SK-N-SH (cell line): ENCODE data around the gene ANK2. TPM values are rescaled to one million over a fixed set of nuclear protein-coding genes. Genes with fewer than 3 reads are reported as not detected.

Experiments used
- CTCF ChIA-PET: fragments of 300-600, 350-600 bp; formaldehyde crosslinking; extraction: SDS; loops from one replicate; lab custom pipeline; 2021; lab: Yijun Ruan, JAX
- POLR2A ChIA-PET: fragments of 350-600 bp; sonication (Branson Sonifier 250); formaldehyde crosslinking; extraction: SDS; loops from one replicate; lab custom pipeline; 2020; ENCODE audit warnings: antibody characterized with exemption, inconsistent platforms; lab: Yijun Ruan, JAX
- DNase-seq: peaks from one replicate; pipeline ENCODE4 v3.0.0; 2012
- H2AFZ ChIP-seq: fragments of 200-600 bp; sonication (generic); 2 replicates; pipeline ENCODE4 v1.8.1; 2016; ENCODE audit warnings: antibody characterized with exemption, mild to moderate bottlenecking, low read depth
- H3F3A ChIP-seq: fragments of 200-600 bp; sonication (generic); replicated peaks from 2 replicates; pipeline ENCODE3; 2016; ENCODE audit warnings: antibody characterized with exemption, mild to moderate bottlenecking; ENCODE audit not compliant: insufficient read depth
- H3K27ac ChIP-seq, 2 experiments: fragments of 200-500 bp in 1 of 2; fragments of 200-600 bp in 1 of 2; sonication (Bioruptor generic) in 1 of 2; sonication (generic), shearing (Covaris generic) in 1 of 2; 2 replicates each; pipeline versions ENCODE4 v1.5.1 to v1.6.1; 2014 to 2016; ENCODE audit warnings: low read depth in 2 of 2, inconsistent platforms in 1 of 2, low read length in 1 of 2, mild to moderate bottlenecking in 1 of 2, mixed read lengths in 1 of 2
- H3K27me3 ChIP-seq: fragments of 200-600 bp; sonication (generic), shearing (Covaris generic); 2 replicates; pipeline ENCODE4 v1.6.1; 2016; ENCODE audit warnings: mixed run types; ENCODE audit not compliant: insufficient read depth
- H3K36me3 ChIP-seq, 2 experiments: fragments of 200-500 bp in 1 of 2; fragments of 200-600 bp in 1 of 2; sonication (Bioruptor generic) in 1 of 2; sonication (generic) in 1 of 2; replicated peaks in 1 of 2; 2 replicates each; pipeline versions ENCODE3 to v1.5.1; 2014 to 2016; ENCODE audit warnings: low read length in 1 of 2, mild to moderate bottlenecking in 1 of 2; ENCODE audit not compliant: insufficient read depth in 2 of 2, control insufficient read depth in 1 of 2
- H3K4me1 ChIP-seq, 2 experiments: fragments of 200-500 bp in 1 of 2; fragments of 200-600 bp in 1 of 2; sonication (Bioruptor generic) in 1 of 2; sonication (generic), shearing (Covaris generic) in 1 of 2; 2 replicates each; pipeline versions ENCODE4 v1.5.1 to v1.6.1; 2014 to 2016; ENCODE audit warnings: low read depth in 1 of 2, low read length in 1 of 2, mixed run types in 1 of 2; ENCODE audit not compliant: insufficient read depth in 2 of 2, control insufficient read depth in 1 of 2
- H3K4me2 ChIP-seq: fragments of 200-600 bp; sonication (generic), shearing (Covaris generic); 2 replicates; pipeline ENCODE4 v1.6.1; 2017; ENCODE audit warnings: mixed run types
- H3K4me3 ChIP-seq, 2 experiments: fragments of 200-500 bp in 1 of 2; fragments of 200-600 bp in 1 of 2; sonication (Bioruptor generic) in 1 of 2; sonication (generic), shearing (Covaris generic) in 1 of 2; 2 replicates each; pipeline versions ENCODE4 v1.5.1 to v1.8.1; 2014 to 2016; ENCODE audit warnings: low read depth in 2 of 2, inconsistent platforms in 1 of 2, low read length in 1 of 2, mild to moderate bottlenecking in 1 of 2, mixed read lengths in 1 of 2, moderate library complexity in 1 of 2
- H3K79me2 ChIP-seq: fragments of 200-600 bp; sonication (generic); 2 replicates; pipeline ENCODE4 v1.8.1; 2017; ENCODE audit warnings: mild to moderate bottlenecking; ENCODE audit not compliant: insufficient read depth
- H3K9ac ChIP-seq: fragments of 200-600 bp; sonication (generic); 2 replicates; pipeline ENCODE4 v1.6.1; 2017; ENCODE audit warnings: mixed run types
- H3K9me2 ChIP-seq: fragments of 200-600 bp; sonication (generic); 2 replicates; pipeline ENCODE4 v1.6.1; 2017; ENCODE audit warnings: mixed run types
- H3K9me3 ChIP-seq: fragments of 200-600 bp; sonication (generic); 2 replicates; pipeline ENCODE4 v1.6.1; 2017; ENCODE audit warnings: mixed run types, mild to moderate bottlenecking, moderate library complexity
- H4K20me1 ChIP-seq: fragments of 200-600 bp; sonication (generic); 2 replicates; pipeline ENCODE4 v1.6.1; 2017; ENCODE audit warnings: mild to moderate bottlenecking, mixed run types; ENCODE audit not compliant: insufficient read depth
- EP300 ChIP-seq, 2 experiments: IDR thresholded peaks; 2 replicates each; pipeline versions ENCODE4 v1.4.0 to v1.6.1; 2012; ENCODE audit warnings: borderline replicate concordance in 1 of 2, low read depth in 1 of 2, low read length in 1 of 2
- EZH2phosphoT487 ChIP-seq: fragments of 200-600 bp; sonication (generic); IDR thresholded peaks from 2 replicates; pipeline ENCODE4 v1.6.1; 2017; ENCODE audit warnings: low read depth, mixed run types, mild to moderate bottlenecking, antibody characterized with exemption, moderate library complexity, borderline replicate concordance
- GABPA ChIP-seq: IDR thresholded peaks from 2 replicates; pipeline ENCODE4 v1.4.0; 2012; ENCODE audit warnings: low read depth, mild to moderate bottlenecking
- GATA2 ChIP-seq: sonication (generic); formaldehyde crosslinking; IDR thresholded peaks from 2 replicates; pipeline ENCODE4 v1.5.0; 2020; ENCODE audit warnings: mild to moderate bottlenecking, missing genetic modification reagents
- MXI1 ChIP-seq: IDR thresholded peaks from 2 replicates; pipeline ENCODE4 v1.6.1; 2012; ENCODE audit warnings: mild to moderate bottlenecking, low read depth, low read length, improper control_type of control experiment
- NRF1 ChIP-seq: IDR thresholded peaks from 2 replicates; pipeline ENCODE4 v1.6.1; 2012; ENCODE audit warnings: low read depth, mild to moderate bottlenecking, low read length
- POLR2AphosphoS5 ChIP-seq: IDR thresholded peaks from 2 replicates; pipeline ENCODE4 v1.6.1; 2012; ENCODE audit warnings: low read depth, low read length
- RCOR1 ChIP-seq: fragments of 150-350 bp; IDR thresholded peaks from 2 replicates; pipeline ENCODE4 v1.6.1; 2017; ENCODE audit warnings: antibody characterized with exemption, low read length
- TAF1 ChIP-seq: IDR thresholded peaks from 2 replicates; pipeline ENCODE4 v1.6.1; 2012; ENCODE audit warnings: low read depth, mild to moderate bottlenecking, low read length, moderate library complexity, borderline replicate concordance
- YY1 ChIP-seq: IDR thresholded peaks from 2 replicates; pipeline ENCODE4 v1.4.0; 2012; ENCODE audit warnings: low read depth, mild to moderate bottlenecking
- WGBS: methylation state at CpG from one replicate; pipeline ENCODE4 v1.1.6; 2017; ENCODE audit warnings: low lambda C conversion rate; 5-methylcytosine and 5-hydroxymethylcytosine counted together
- polyA plus RNA-seq, 3 experiments: library from polyadenylated mRNA; depleted of rRNA; stranded (reverse); fragments of >200 nt; gene quantifications; 2 replicates each; pipeline ENCODE4 v1.2.3, GENCODE V29; 2012
- TF ChIP-seq, protein P1 (sequence below): IDR thresholded peaks from 2 replicates; pipeline ENCODE4 v1.4.0; 2012; ENCODE audit warnings: low read depth, borderline replicate concordance
- TF ChIP-seq, protein P2 (sequence below): IDR thresholded peaks from 2 replicates; pipeline ENCODE4 v1.4.0; 2012; ENCODE audit warnings: low read depth, borderline replicate concordance

The ANK2 gene
- polyA plus RNA-seq, 1 of the 3 experiments (the other 2 are of a cell fraction): 0.69 TPM

DNA sequence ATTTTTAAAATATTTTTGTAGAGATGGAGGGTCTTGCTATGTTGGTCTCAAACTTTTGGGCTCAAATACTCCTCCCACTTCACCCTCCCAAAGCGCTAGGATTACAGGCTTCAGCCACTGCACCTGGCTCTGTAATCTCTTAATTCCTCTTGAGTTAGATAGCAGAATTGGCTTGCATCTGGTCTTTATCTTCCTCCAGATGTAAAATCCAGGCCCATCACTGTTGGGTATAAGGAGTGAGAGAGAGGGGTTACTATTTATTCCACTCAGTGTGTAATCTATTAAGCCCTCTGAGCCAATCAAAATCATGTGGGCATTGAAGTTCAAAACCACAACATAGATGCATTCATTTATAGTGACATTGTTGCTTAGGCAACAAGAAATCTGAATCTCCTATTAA lies 33.9 kb downstream of the ANK2 start:
- Histone ChIP-seq H3K4me3 (no peak overlapping the region), H4K20me1 (no peaks in the 10 kb centered on the region), H2AFZ (no peak overlapping the region), H3K27ac (no peak overlapping the region; a peak in 1 of 4 replicates), H3K9me2 (no peaks in the 10 kb centered on the region), H3K79me2 (no peaks in the 10 kb centered on the region), H3K9me3 (no peaks in the 10 kb centered on the region), H3K36me3 (no peaks in the 10 kb centered on the region), H3K4me1 (peaks cover 0 to 19% of the 10 kb centered on the region in 2 experiments; a peak in 2 of 4 replicates), H3K4me2 (no peak overlapping the region), H3F3A (no peaks in the 10 kb centered on the region), H3K27me3 (no peaks in the 10 kb centered on the region), H3K9ac (no peak overlapping the region)
- POLR2A ChIA-PET: no interaction called here
- peak; percentile 8 for DNase-seq
- WGBS: 89% methylated on average over 1 of the region's 1 CpG
- peak; percentile 40; the same call in 1 of the 2 replicates for TF ChIP-seq GATA2 (CRISPR knock-in tag)
- TF ChIP-seq EP300 (IDR thresholded peaks at IDR 0.05; ENCODE audit: borderline replicate concordance in 1 of 2, low read depth in 1 of 2, low read length in 1 of 2): peak in 1 of 2 experiments; percentile 25; a peak in 1 of 4 replicates
- TF ChIP-seq NRF1: no peak
- CTCF ChIA-PET: interaction anchor here (2.1 kb wide), 1 partner anchor 145 kb away, joined by 5 read pairs; no protein-coding TSS in a partner anchor

DNA sequence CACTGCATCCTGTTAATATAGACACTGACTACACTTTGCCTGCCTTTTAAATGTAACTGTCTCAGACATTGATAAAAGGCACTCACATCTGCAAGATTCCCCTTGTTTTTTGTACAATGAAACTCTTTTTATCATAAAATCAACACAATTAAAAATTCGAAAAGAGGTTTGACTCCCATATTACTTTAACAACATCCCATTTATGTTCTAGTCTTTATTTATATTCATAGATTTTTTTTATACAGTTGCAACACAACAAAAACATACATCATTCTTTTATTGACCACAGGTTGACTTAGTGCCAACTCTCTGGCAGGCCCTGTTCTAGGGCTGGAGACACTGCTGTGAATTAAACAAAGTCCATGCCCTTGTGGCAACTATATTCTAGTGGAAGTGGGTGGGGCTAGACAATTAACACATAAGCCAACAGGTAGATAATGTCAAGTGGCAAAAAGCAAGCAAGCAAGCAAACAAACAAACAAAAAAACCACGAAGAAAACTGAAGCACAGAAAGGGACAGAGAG lies 36.8 kb downstream of the ANK2 start:
- TF ChIP-seq TAF1: no peak
- POLR2A ChIA-PET: no interaction called here
- no peaks in the 10 kb centered on the region for H3K9me3 ChIP-seq
- H3K4me3 ChIP-seq: no peak overlapping the region
- H3K9ac ChIP-seq: no peak overlapping the region
- H4K20me1 ChIP-seq: no peaks in the 10 kb centered on the region
- H3K36me3 ChIP-seq: no peaks in the 10 kb centered on the region
- H3K79me2 ChIP-seq: no peaks in the 10 kb centered on the region
- no peaks in the 10 kb centered on the region for H3K9me2 ChIP-seq
- no peak overlapping the region for H2AFZ ChIP-seq
- CTCF ChIA-PET: interaction anchor here (1.2 to 1.3 kb wide), 2 partner anchors 13 to 324 kb away, joined by 3 to 4 read pairs; no protein-coding TSS in a partner anchor
- H3K4me1 ChIP-seq: peaks cover 0 to 17% of the 10 kb centered on the region in 2 experiments; a peak in 2 of 4 replicates
- 26% methylated on average over 2 of the region's 2 CpGs for WGBS
- no peak overlapping the region for H3K4me2 ChIP-seq
- no peaks in the 10 kb centered on the region for H3F3A ChIP-seq
- no peak for DNase-seq
- H3K27me3 ChIP-seq: no peaks in the 10 kb centered on the region
- H3K27ac ChIP-seq: peak overlapping the region in 1 of 2 experiments; percentile 53; a peak in 2 of 4 replicates

DNA sequence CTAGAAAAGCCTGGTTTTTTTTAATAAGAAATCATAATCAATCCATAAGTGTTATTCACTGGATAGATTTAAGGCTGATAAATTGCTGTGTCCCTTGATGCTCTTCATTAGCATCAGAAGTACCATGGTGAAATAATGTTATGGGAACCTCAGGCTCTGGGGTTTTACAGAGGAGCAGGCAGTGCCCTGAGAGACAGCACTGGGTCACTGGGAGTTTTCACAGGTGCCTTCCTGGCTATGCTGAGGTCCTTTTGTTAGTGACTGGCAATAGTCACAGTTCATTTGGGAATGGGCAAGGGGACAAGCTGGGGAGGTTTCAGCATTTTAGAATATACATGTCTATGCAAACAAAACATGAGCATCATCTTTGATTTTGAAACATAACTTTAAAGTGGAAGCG lies 38.6 kb downstream of the ANK2 start:
- Histone ChIP-seq H3K4me2 (no peak overlapping the region), H3K79me2 (no peaks in the 10 kb centered on the region), H2AFZ (no peak overlapping the region), H3K27me3 (no peaks in the 10 kb centered on the region), H3K9ac (no peak overlapping the region), H3K27ac (no peak overlapping the region), H3K36me3 (no peaks in the 10 kb centered on the region)
- 83% methylated on average over 1 of the region's 1 CpG for WGBS
- ChIA-PET POLR2A (no interaction called here), CTCF (interaction anchor here (0.7 to 1.3 kb wide), 3 partner anchors 13 to 446 kb away, joined by 3 read pairs; no protein-coding TSS in a partner anchor)
- no peak for DNase-seq
- TF ChIP-seq, protein P1, sequence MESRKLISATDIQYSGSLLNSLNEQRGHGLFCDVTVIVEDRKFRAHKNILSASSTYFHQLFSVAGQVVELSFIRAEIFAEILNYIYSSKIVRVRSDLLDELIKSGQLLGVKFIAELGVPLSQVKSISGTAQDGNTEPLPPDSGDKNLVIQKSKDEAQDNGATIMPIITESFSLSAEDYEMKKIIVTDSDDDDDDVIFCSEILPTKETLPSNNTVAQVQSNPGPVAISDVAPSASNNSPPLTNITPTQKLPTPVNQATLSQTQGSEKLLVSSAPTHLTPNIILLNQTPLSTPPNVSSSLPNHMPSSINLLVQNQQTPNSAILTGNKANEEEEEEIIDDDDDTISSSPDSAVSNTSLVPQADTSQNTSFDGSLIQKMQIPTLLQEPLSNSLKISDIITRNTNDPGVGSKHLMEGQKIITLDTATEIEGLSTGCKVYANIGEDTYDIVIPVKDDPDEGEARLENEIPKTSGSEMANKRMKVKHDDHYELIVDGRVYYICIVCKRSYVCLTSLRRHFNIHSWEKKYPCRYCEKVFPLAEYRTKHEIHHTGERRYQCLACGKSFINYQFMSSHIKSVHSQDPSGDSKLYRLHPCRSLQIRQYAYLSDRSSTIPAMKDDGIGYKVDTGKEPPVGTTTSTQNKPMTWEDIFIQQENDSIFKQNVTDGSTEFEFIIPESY: no peak
- TF ChIP-seq, protein P2, sequence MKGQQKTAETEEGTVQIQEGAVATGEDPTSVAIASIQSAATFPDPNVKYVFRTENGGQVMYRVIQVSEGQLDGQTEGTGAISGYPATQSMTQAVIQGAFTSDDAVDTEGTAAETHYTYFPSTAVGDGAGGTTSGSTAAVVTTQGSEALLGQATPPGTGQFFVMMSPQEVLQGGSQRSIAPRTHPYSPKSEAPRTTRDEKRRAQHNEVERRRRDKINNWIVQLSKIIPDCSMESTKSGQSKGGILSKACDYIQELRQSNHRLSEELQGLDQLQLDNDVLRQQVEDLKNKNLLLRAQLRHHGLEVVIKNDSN: no peak
- TF ChIP-seq EZH2phosphoT487 (no peak), MXI1 (no peak), RCOR1 (no peak), GABPA (no peak), POLR2AphosphoS5 (no peak), YY1 (no peak)
- TF ChIP-seq, all 33 proteins: peak for 0
- Histone ChIP-seq H3K4me1 (peaks cover 0 to 17% of the 10 kb centered on the region in 2 experiments; a peak in 2 of 4 replicates), H4K20me1 (no peaks in the 10 kb centered on the region), H3K9me3 (no peaks in the 10 kb centered on the region), H3K4me3 (no peak overlapping the region), H3F3A (no peaks in the 10 kb centered on the region), H3K9me2 (no peaks in the 10 kb centered on the region)
